Measurements from ENCODE around the gene PSME2.
A peak's percentile ranks its signal among the peaks of the same experiment; 100 is the strongest.
"Not testable (repeated sequence)": the region's sequence is repeated elsewhere in the genome, so short reads cannot be mapped to it uniquely, and the experiment has no call there.

PSME2 gene

DNA sequence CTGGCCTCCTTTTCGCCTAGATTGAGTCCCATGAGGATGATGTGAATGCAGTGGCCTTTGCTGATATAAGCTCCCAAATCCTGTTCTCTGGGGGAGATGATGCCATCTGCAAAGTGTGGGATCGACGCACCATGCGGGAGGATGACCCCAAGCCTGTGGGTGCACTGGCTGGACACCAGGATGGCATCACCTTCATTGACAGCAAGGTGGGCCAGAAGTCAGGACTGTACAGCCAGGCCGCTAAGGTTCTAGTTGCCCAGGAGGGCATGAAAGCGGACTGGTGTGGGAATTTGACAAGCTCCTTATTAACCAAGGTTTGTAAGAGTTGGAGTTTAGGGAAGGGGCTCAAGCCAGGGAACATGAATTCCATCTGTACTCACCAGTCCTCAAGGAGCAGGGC, 26.7 kb downstream of the PSME2 start:
- no peak for DNase-seq (ENCODE audit: low read depth, low spot score)
- no peak overlapping the region for H3K27ac ChIP-seq

DNA sequence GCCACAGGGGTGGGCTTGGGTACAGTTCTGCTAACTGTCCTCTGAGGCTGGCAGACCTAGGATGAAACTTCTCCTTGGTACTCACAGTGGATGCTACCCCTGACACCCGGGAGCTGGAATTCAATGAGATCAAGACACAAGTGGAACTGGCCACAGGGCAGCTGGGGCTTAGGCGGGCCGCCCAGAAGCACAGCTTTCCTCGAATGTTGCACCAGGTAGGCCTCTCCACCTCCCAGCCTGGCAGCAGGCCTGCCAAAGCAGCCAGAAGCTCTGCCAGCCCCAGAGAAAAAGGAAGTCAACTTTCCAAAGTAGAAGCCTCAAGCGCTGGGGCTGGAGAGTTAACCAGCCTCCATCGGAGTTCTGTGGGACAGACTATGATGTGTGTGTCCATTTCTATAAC, 29.2 kb downstream of the PSME2 start:
- H3K27ac ChIP-seq, result no peak overlapping the region

DNA sequence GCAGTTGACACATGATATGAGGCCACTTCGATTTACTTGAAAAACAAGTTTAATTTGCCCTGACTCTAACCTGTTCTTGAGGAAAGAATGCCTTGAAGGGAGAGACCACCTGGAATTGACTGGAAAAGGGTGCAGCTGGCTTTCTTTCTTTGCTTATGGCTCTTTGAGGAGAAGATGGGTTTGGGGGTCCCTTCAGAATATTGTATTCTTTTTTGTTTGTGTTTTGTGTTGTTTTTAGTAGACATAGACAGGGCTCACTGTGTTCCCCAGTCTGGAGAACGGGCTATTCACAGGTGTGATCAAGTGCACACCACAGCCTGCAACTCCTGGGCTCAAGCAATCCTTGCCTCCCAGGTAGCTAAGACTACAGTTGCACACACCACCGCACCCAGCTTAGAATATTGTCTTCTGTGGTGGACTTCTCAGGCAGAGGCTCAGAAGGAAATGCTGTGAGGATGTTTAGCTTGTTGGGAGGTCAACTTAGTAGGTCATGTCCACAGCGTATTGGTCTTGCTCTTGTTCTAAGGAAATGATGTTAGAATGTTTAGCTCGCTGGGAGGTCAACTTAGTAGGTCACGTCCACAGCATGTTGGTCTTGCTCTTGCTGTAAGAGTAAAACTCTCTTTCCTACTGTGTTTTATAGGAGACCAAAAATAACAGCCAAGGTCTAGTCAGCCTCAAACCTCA, 30.1 kb downstream of the PSME2 start:
- no peak overlapping the region for H3K27ac ChIP-seq
- DNase-seq (ENCODE audit: low read depth, low spot score), result no peak

More for the DNA sequence above, 29.2 kb downstream of the PSME2 start:
- DNase-seq (ENCODE audit: low read depth, low spot score), result no peak

DNA sequence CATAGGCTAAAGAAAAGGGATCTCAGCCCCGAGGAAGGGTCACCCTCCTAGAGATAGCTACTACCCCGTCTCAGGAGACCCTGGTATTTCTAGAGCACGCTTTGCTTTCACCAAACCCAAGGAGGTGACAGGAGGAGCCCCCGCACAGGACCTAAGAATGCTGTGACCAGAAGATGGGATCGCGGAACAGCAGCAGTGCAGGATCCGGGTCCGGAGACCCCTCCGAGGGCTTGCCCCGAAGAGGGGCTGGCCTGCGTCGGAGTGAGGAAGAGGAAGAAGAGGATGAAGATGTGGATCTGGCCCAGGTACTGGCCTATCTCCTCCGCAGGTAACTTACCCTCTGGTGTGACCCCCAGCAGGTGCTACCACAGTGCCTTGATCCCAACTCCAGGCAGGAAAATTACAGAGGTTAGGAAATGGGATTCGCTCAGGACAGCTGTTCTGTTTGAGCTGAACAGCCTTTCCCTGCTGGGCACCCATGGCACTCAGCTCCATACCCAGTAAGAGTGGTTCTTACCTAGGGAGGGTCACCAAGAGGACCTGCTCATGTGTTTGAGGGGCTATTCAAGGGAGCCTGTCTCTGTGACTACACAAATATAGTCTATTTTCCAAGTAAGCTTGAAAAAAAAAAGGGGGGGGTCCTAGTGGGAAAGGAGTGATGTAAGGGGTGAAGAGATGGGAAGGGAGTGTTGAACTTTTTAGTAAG, 30.8 kb downstream of the PSME2 start:
- DNase-seq (ENCODE audit: low read depth, low spot score), result no peak
- H3K27ac ChIP-seq, result peak overlapping the region; percentile 97

DNA sequence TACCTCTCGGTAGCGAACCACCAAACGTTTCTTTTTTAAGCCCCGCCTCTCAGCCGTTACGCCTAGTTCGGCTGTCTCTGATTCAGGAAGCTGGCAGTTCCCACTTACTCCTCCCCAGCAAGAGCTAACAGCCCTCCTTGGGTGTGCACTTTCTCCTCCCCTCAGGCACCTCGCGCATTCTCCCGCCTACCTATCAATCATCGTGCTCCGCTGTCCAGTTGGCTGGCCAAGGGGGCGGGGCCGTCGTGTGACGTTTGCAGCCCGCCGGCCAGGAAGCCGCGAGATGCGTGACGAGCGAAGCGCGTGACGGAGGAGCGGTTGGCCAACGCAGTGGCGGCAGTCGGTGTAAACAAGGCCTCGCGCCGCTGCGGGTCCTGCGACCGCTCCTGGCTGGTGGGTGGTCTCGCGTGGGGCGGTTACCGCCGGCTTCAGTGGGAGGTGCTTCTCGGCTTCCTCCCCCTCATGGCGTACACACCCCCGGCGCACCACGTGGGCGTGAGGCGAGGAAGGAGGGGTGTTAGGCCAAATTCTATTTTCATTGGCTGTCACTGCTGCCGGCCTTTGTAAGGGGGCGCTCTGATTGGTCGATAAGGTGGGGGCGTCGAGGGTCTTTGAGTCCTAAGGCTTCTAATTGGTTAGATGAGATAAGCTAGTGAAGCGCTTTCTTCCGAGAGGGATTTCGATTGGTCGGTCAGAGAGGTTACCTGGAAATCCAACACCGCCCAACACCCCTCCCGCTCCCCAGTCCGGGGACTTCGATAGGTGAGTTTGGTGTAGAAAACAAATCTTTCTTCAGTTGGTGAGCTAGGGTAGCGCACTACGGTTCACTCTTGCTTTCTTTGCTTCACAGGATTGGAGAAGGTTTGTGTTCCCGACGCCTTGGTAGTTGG, 31.6 kb downstream of the PSME2 start, which contains the start of the genes DCAF11 and NRL:
Gene DCAF11 (plus strand): TSS at position 246 of the 890 bp plus-strand sequence. CDS start 818 bp downstream, outside the sequence.
Gene NRL (minus strand): TSS at position 418 of the 890 bp plus-strand sequence. CDS start 32,101 bp downstream, outside the sequence.
- H3K27ac ChIP-seq, result peak within 1 kb of the TSS; percentile 97
- peak; percentile 99 for DNase-seq (ENCODE audit: low read depth, low spot score)

DNA sequence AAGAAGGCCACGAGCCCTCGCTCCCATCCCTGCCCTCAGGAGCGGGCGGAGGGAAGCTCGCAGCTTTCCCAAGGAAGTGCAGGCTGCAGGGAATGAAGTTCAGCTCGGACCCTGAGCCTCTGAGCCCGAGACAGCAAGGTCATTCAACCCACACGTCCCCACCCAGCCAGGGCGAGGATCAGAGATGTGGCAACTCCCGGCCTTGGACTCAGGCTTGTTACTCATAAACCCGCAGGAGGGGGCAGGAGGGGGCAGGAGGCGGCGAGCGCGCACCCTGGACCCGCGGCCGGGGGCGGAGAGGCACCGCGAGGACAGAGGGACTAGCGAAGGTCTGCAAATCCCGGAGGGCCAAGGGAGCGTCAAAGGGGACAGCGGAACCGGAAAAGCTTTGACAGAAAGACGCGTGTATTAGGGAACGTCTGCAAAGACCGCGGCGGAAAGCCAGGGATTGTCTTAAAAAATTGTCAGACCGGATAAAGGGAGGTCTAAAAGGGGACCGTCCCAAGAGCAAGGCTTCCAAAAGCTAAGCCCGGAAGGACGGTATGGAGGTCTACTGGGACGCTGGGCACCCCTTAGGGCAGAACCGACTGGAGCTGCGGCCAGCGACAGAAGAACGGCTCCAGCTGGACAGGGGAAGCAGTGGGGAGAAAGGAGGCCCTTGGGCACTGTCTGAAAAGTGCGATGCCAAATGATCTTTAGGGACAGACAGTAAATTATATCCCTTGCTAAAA, 32.4 kb downstream of the PSME2 start:
- H3K27ac ChIP-seq, result peak overlapping the region; percentile 97
- DNase-seq (ENCODE audit: low read depth, low spot score), result peak; percentile 58

DNA sequence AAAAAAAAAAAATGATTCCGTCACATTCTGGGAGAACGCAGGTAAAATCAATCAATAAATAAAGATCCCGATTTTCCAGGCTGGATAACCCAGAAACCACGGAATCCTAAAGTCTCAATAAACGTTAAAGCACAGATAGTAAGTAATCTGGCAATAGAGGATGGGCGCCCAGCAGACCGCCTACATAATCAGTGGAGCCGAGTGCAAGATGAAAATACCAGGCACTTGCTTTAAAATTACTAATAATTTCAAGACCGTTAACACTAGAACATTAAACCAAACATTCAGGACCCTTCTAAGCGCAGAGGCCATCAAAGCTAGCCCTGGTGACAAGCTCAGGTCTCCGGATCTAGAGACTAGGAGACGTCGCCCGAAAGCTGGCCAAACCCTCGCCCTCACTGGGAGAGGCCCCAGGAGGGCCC, 33.0 kb downstream of the PSME2 start:
- peak overlapping the region; percentile 97 for H3K27ac ChIP-seq
- no peak for DNase-seq (ENCODE audit: low read depth, low spot score)

DNA sequence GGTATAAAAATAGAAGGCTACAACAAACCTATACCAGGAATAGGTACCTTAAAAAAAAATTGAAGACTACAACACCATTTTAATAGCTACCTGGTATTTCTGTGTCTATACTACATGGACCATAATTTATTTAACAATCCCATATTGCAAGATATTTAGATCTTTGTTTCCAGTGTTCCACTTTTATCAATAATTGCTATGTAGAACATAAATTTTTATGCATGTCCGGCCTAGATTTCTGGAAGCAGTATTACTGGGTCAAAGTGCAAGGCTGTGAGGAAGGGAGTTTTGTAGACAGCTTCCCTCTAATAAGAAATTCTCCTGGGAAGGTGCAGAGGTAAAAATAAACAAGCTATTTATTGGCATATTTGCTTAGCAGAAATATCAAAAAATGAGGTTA, 35.9 kb downstream of the PSME2 start:
- no peak for DNase-seq (ENCODE audit: low read depth, low spot score)
- H3K27ac ChIP-seq, result peak overlapping the region; percentile 21

DNA sequence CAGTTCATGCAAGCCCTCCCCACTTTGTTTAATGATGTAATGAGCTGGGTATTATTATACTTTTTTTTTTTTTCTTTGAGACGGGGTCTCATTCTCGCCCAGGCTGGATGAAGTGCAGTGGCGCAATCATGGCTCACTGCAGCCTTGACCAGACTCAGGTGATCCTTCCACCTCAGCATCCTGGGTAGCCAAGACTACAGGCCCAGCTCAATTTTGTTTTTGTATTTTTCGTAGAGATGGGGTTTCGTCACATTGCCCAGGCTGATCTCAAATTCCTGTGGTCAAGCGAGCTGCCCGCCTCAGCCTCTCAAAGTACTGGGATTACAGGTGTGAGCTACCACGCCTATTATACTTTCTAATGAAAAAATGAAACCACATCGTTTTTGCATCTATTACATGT, 36.4 kb downstream of the PSME2 start:
- H3K27ac ChIP-seq, result peak overlapping the region; percentile 21
- DNase-seq (ENCODE audit: low read depth, low spot score), result no peak

DNA sequence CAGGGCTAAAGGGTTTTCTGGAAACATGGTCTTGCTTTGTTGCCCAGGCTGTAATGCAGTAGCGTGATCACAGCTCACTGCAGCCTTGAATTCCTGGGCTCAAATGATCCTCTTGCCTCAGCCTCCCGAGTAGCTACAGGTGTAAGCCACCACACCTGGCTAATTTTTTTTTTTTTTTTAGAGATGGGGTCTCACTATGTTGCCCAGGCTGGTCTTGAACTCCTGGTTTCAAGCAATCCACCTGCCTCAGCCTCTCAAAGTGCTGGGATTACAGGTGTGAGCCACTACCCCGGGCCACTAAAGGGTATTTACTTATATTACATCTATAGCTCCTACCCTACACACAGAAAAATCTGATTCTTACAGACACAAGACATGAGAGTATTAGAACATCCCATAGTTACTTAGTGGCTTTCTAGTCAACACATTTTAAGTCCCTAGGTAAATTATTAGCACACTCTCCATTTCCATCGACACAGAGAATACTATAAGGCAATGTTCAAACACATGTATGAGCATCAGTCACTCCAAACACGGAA, 38.0 kb downstream of the PSME2 start:
- H3K27ac ChIP-seq, result peak overlapping the region; percentile 21
- DNase-seq (ENCODE audit: low read depth, low spot score), result no peak

DNA sequence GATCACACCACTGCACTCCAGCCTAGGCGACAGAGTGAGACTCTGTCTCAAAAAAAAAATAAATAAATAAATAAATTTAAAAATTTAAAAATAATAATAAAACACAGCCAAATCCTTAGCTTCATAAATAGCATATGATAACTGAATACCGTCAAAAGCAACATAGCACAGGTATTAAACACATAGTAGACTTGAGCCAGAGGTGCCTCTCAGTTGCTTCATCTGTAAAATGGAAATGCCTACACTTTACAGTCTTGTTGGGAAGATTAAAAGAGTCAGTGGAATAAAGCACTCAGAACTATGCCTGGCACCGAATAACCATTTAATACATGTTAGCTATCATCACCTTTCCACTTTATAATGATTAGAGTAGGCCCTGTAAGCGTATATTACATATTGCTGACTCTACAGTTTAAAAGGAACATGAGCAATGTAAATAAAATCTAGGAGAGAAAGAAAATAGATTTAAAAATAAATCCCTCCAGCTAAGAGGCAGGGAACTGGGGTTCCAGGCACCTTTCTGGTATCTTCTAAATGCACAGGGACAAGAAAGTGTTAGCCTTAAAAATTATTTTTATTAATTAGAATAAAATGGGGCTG, 39.6 kb downstream of the PSME2 start:
- H3K27ac ChIP-seq, result peak overlapping the region; percentile 32
- DNase-seq (ENCODE audit: low read depth, low spot score), result no peak

DNA sequence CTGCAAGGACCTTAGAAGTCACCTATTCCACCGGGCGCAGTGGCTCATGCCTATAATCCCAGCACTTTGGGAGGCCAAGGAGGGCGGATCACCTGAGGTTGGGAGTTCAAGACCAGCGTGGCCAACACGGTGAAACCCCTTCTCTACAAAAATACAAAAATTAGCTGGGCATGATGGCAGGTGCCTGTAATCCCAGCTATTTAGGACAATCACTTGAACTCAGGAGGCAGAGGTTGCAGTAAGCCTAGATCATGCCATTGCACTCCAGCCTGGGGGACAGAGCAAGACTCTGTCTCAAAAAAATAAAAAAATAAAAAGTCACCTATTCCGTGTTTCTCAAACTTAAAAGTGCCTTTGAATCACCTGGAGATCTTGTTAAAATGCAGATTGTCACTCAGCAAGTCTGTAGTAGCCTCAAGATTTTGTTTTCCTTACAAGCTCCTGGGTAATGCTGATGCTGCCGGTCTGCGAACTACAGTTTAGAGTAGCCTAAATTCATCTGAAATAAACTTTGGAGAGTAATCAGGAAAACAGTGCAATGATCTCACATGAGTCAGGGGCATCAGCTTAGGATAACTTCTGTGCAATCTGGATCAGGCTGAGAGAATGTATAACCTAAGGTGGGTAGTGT, 40.7 kb downstream of the PSME2 start:
- peak overlapping the region; percentile 32 for H3K27ac ChIP-seq
- not testable (repeated sequence) for DNase-seq (ENCODE audit: low read depth, low spot score)

DNA sequence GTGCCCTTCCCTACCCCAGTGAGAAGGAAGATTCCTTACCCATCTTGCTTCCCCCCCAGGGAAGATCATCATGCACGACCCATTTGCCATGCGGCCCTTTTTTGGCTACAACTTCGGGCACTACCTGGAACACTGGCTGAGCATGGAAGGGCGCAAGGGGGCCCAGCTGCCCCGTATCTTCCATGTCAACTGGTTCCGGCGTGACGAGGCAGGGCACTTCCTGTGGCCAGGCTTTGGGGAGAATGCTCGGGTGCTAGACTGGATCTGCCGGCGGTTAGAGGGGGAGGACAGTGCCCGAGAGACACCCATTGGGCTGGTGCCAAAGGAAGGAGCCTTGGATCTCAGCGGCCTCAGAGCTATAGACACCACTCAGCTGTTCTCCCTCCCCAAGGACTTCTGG, 43.0 kb downstream of the PSME2 start:
- no peak overlapping the region for H3K27ac ChIP-seq
- DNase-seq (ENCODE audit: low read depth, low spot score), result no peak

DNA sequence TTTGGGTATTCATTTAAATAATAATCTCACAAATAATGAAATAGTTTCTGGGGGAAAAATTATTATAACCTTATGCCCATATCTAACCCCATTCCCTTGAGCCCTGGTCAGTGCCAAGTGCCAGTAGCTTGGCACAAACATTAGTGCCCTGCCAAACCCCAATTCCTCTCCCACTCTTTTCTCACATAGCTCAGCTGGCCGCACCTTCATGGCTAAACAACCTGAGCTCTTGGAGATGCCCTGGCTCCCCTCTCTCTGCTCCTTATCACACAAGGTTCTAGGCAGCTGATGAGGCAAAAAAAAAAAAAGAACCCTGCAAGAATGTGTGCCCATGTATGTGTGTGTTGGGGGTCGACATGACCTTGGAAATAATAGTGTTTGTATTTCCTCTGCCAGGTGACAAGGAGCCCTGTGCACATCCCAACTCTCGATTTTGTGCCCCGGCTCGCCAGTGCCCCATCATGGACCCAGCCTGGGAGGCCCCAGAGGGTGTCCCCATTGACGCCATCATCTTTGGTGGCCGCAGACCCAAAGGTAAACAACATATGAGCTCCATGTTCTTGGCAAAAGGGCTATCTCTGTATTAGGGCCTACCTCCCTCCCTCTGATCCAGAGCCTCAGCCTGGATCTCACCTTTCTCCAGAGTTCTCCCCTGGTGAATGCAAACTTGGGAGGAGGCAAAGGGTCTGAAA, 43.9 kb downstream of the PSME2 start:
- DNase-seq (ENCODE audit: low read depth, low spot score), result no peak
- H3K27ac ChIP-seq, result no peak overlapping the region

DNA sequence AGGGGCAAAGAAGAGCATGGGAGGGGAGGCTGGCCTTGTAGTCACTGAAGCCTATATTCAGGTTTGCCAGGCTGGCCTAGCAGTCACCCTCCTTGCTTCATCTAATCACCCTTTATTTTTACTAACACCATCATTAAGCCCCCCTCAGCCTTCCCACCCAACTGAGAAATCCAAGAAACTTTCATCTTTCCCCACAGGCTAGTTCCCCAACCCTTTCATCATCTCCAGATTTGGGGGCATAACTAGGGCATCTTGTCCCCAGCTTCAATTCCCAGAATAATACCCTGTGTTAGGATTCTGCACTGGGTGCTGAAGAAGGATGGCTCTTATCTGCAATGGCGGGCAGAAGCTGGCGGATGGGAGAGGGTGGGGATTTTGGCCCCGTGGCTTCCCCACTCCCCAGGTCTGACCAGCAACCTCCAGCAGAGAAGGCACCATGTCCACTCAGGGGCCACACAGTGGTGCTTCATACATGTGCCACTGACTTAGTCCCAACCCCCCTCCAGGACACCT, 45.4 kb downstream of the PSME2 start:
- no peak for DNase-seq (ENCODE audit: low read depth, low spot score)
- no peak overlapping the region for H3K27ac ChIP-seq

DNA sequence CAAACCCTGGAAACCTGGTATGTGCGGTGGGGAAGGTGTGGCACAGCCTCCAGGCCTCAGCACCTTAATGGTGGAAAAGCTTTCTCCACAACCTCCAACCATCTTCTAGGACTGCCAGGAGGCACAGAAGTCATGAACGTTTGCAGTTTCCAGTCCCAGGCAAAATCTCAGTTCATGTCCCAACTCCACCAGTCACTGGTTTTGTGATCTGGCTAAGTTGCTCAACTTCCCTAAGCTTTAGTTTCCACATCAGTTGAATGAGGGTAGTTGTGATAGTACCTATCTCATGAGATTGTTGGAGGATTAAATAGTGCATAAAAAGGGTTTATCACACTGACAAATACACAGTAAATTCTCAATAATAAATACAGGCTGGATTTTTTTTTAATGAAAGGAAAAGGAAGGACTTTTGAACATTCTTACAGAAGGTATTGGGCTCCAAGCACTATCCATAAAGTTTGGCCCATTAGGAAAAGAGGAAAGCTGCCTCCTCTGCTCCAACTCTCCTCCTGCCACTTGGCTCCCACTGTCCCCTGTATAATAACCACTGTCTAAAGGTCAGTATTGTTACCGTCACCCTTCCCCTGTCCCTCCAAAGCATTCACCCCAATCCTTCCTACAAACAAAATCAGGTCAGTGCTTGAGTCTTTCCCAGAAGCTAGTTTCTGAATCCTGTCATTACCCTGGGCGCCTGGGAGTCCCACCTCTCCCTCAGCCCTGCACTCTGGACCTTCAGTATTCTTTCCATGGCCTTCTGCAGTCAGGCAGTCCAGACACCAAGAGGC, 46.0 kb downstream of the PSME2 start:
- DNase-seq (ENCODE audit: low read depth, low spot score), result no peak
- H3K27ac ChIP-seq, result no peak overlapping the region
